Caco-2 (cell line): Measurements from ENCODE around the gene FAM13A. TPM values are rescaled to one million over a fixed set of nuclear protein-coding genes. Genes with fewer than 3 reads are reported as not detected.

ENCODE experiments used
- Bru-seq: library from RNA; stranded (reverse); fragments of 400-500 nt; gene quantifications from one replicate; lab custom pipeline; 2021; lab: Mats Ljungman, UMichigan
- BruChase-seq, 2 experiments: library from RNA; stranded (reverse); fragments of 400-500 nt; gene quantifications; one replicate each; lab custom pipeline; 2021; lab: Mats Ljungman, UMichigan
- BruUV-seq: library from RNA; stranded (reverse); fragments of 400-500 nt; replicated peaks from 2 replicates; lab custom pipeline; 2021; lab: Mats Ljungman, UMichigan
- CTCF ChIA-PET: fragments of 300-600 bp; sonication (Branson Sonifier 250); formaldehyde crosslinking; loops from one replicate; lab custom pipeline; 2022; ENCODE audit warnings: antibody characterized with exemption; lab: Charles Lee
- POLR2A ChIA-PET: fragments of 300-600 bp; sonication (Branson Sonifier 250); formaldehyde crosslinking; loops from one replicate; lab custom pipeline; 2022; ENCODE audit warnings: antibody characterized with exemption; lab: Charles Lee
- DNase-seq, 2 experiments: peaks; one replicate each; pipeline versions ENCODE4 v3.0.0 to v3.0.0-alpha.2; 2020 to 2022
- H3K27me3 ChIP-seq: replicated peaks from 2 replicates; pipeline ENCODE4 v1.6.0; 2011; ENCODE audit warnings: low read length; ENCODE audit not compliant: control insufficient read depth, insufficient read depth
- H3K36me3 ChIP-seq: 2 replicates; pipeline ENCODE4 v1.5.1; 2011; ENCODE audit warnings: low read length; ENCODE audit not compliant: control insufficient read depth, insufficient read depth
- H3K4me1 ChIP-seq: fragments of 250-450 bp; sonication (Bioruptor Pico); 2 replicates; pipeline ENCODE4 v1.5.1; 2020; ENCODE audit warnings: mild to moderate bottlenecking
- H3K4me3 ChIP-seq: 2 replicates; pipeline ENCODE4 v1.5.1; 2011; ENCODE audit warnings: low read depth, mild to moderate bottlenecking, control low read depth, low read length
- H3K9me3 ChIP-seq: fragments of 250-450 bp; sonication (Bioruptor Pico); 2 replicates; pipeline ENCODE4 v1.5.1; 2020; ENCODE audit warnings: mild to moderate bottlenecking, moderate library complexity
- H3K27ac Mint-ChIP-seq: one replicate; pipeline ENCODE4 v1.8.0; 2022; ENCODE audit warnings: mixed read lengths; ENCODE audit not compliant: unreplicated experiment
- H3K27me3 Mint-ChIP-seq: one replicate; pipeline ENCODE4 v1.8.0; 2022; ENCODE audit warnings: mixed read lengths; ENCODE audit not compliant: insufficient read depth, unreplicated experiment
- H3K36me3 Mint-ChIP-seq: one replicate; pipeline ENCODE4 v1.8.0; 2022; ENCODE audit warnings: mild to moderate bottlenecking, mixed read lengths; ENCODE audit not compliant: insufficient read depth, unreplicated experiment
- H3K4me1 Mint-ChIP-seq: one replicate; pipeline ENCODE4 v1.8.0; 2022; ENCODE audit warnings: low read depth, mixed read lengths; ENCODE audit not compliant: unreplicated experiment
- H3K4me3 Mint-ChIP-seq: one replicate; pipeline ENCODE4 v1.8.0; 2022; ENCODE audit warnings: mild to moderate bottlenecking, moderate library complexity, mixed read lengths; ENCODE audit not compliant: unreplicated experiment
- H3K9me3 Mint-ChIP-seq: one replicate; pipeline ENCODE4 v1.8.0; 2022; ENCODE audit warnings: mixed read lengths; ENCODE audit not compliant: unreplicated experiment
- CTCF ChIP-seq, 2 experiments: fragments of 200-600 bp in 1 of 2; IDR thresholded peaks; 1 replicate in 1 of 2; 2 replicates in 1 of 2; pipeline versions ENCODE4 v1.5.1 to v1.8.0; 2011 to 2022; ENCODE audit warnings: antibody characterized with exemption in 1 of 2, control low read depth in 1 of 2, inconsistent platforms in 1 of 2, low read depth in 1 of 2, low read length in 1 of 2, mild to moderate bottlenecking in 1 of 2, moderate library complexity in 1 of 2; ENCODE audit not compliant: insufficient read depth in 1 of 2, severe bottlenecking in 1 of 2, unreplicated experiment in 1 of 2
- intact Hi-C: fragments of 100-400 bp; cut with micrococcal nuclease; formaldehyde crosslinking; loops from one replicate; pipeline ENCODE4 v1.10.0; 2022; ENCODE audit not compliant: unreplicated experiment
- long read RNA-seq: library from polyadenylated mRNA; stranded (forward); transcript quantifications from one replicate; pipeline ENCODE4 v2.0.0, GENCODE V29; 2022
- total RNA-seq: library from RNA; stranded (reverse); gene quantifications from 2 replicates; pipeline ENCODE4 v1.2.3, GENCODE V29; 2022

FAM13A gene
- total RNA-seq (10.3 and 11.0 TPM in 2 replicates), Bru-seq, nascent RNA (percentile 61 among the genes with signal in this experiment), BruChase-seq, experiment 1, labeled RNA remaining after a 2-hour chase (percentile 51 among the genes with signal in this experiment), BruChase-seq, experiment 2, labeled RNA remaining after a 6-hour chase (percentile 45 among the genes with signal in this experiment)
- long read RNA-seq, full-length matches to known transcripts: 4 of 18 reads
- long read RNA-seq, partial matches to known transcripts: 5 of 18 reads
- long read RNA-seq, other reads (novel, unspliced or antisense): 9 of 18 reads

GRCh38 chr4:89056953-89057398, at the start of gene FAM13A:
Gene FAM13A, minus strand, starts transcription at chr4:89057185. Its CDS starts 221 bp downstream, at chr4:89056964.
- no peaks in the 10 kb centered on the region for H3K9me3 ChIP-seq
- no peaks in the 10 kb centered on the region for H3K27me3 ChIP-seq
- no peaks in the 10 kb centered on the region for H3K9me3 Mint-ChIP-seq
- no peaks in the 10 kb centered on the region for H3K27me3 Mint-ChIP-seq
- no peaks in the 10 kb centered on the region for H3K36me3 Mint-ChIP-seq
- peak within 1 kb of the TSS; percentile 36 for H3K4me3 ChIP-seq
- ChIA-PET POLR2A (interaction anchor here (0.6 kb wide), 1 partner anchor 80 kb away, joined by 7 read pairs; no protein-coding TSS in a partner anchor), CTCF (interaction anchor here (0.7 kb wide), 1 partner anchor 384 kb away, joined by 3 read pairs; no protein-coding TSS in a partner anchor)
- peaks cover 15% of the 10 kb centered on the region for H3K4me1 ChIP-seq
- no peak for TF ChIP-seq CTCF (IDR thresholded peaks at IDR 0.05; ENCODE audit: insufficient read depth in 1 of 2, low read depth in 1 of 2, low read length in 1 of 2, severe bottlenecking in 1 of 2, unreplicated experiment in 1 of 2)
- H3K27ac Mint-ChIP-seq: peak within 1 kb of the TSS; percentile 51
- H3K36me3 ChIP-seq: no peaks in the 10 kb centered on the region
- peak within 1 kb of the TSS; percentile 77 for H3K4me3 Mint-ChIP-seq
- DNase-seq: peak; percentile 70 to 73
- peaks cover 31% of the 10 kb centered on the region for H3K4me1 Mint-ChIP-seq
- BruUV-seq: no TSS peak
- intact Hi-C loops: loop anchor here (5.0 to 10.0 kb wide), 2 partner anchors 55 to 158 kb away; partner anchors contain the start of gene TIGD2

GRCh38 chr4:89105726-89106125, 48.7 kb upstream of the FAM13A start:
- intact Hi-C loops: no loop called here
- Mint-ChIP-seq H3K27me3 (no peaks in the 10 kb centered on the region), H3K36me3 (peaks cover 7% of the 10 kb centered on the region), H3K27ac (no peak overlapping the region), H3K4me1 (peaks cover 10% of the 10 kb centered on the region), H3K4me3 (no peak overlapping the region), H3K9me3 (no peaks in the 10 kb centered on the region)
- POLR2A ChIA-PET: no interaction called here
- BruUV-seq: no TSS peak
- H3K27me3 ChIP-seq: no peaks in the 10 kb centered on the region
- TF ChIP-seq CTCF (IDR thresholded peaks at IDR 0.05; ENCODE audit: insufficient read depth in 1 of 2, low read depth in 1 of 2, low read length in 1 of 2, severe bottlenecking in 1 of 2, unreplicated experiment in 1 of 2): no peak
- no peak overlapping the region for H3K4me3 ChIP-seq
- no peak for DNase-seq
- H3K4me1 ChIP-seq: no peaks in the 10 kb centered on the region
- H3K36me3 ChIP-seq: no peaks in the 10 kb centered on the region
- CTCF ChIA-PET: no interaction called here
- H3K9me3 ChIP-seq: no peaks in the 10 kb centered on the region; the same call in 1 of the 2 replicates

- Mint-ChIP-seq H3K27ac (no peak overlapping the region), H3K9me3 (no peaks in the 10 kb centered on the region), H3K4me3 (no peak overlapping the region), H3K36me3 (no peaks in the 10 kb centered on the region), H3K27me3 (no peaks in the 10 kb centered on the region), H3K4me1 (no peaks in the 10 kb centered on the region)
- DNase-seq: no peak
- intact Hi-C loops: no loop called here
- ChIA-PET POLR2A (no interaction called here), CTCF (no interaction called here)
- Histone ChIP-seq H3K9me3 (no peaks in the 10 kb centered on the region), H3K4me3 (no peak overlapping the region), H3K4me1 (no peaks in the 10 kb centered on the region), H3K36me3 (no peaks in the 10 kb centered on the region), H3K27me3 (no peaks in the 10 kb centered on the region)
- TF ChIP-seq CTCF (IDR thresholded peaks at IDR 0.05; ENCODE audit: insufficient read depth in 1 of 2, low read depth in 1 of 2, low read length in 1 of 2, severe bottlenecking in 1 of 2, unreplicated experiment in 1 of 2): no peak
- BruUV-seq: no TSS peak
These were observed 44.5 kb upstream of the FAM13A start for GRCh38 chr4:89101256-89102161.
